ENCODE data around the gene ZNF148. TPM values are rescaled to one million over a fixed set of nuclear protein-coding genes. Genes with fewer than 3 reads are reported as not detected.

Gene ZNF148
- total RNA-seq, 2 experiments from 2014 or later = 30.9 to 34.0 TPM

- H3K4me1 ChIP-seq (ENCODE audit: insufficient read depth, low read length) = no peaks in the 10 kb centered on the region
- DNase-seq (no peak), ATAC-seq (ENCODE audit: poor library complexity) (no peak)
- H3K9me3 Mint-ChIP-seq = no peaks in the 10 kb centered on the region
- H3K4me3 Mint-ChIP-seq = no peak overlapping the region
- peaks cover 6% of the 10 kb centered on the region for H3K4me1 Mint-ChIP-seq (ENCODE audit: low read depth)
- ChIA-PET POLR2A (no interaction called here), CTCF (no interaction called here)
- no peaks in the 10 kb centered on the region for H3K36me3 Mint-ChIP-seq (ENCODE audit: low read depth)
- no peaks in the 10 kb centered on the region for H3K36me3 ChIP-seq (ENCODE audit: insufficient read depth, low read length)
- H3K27me3 ChIP-seq (ENCODE audit: control insufficient read depth in 1 of 2, insufficient read depth in 2 of 2, low read length in 2 of 2) = no peaks in the 10 kb centered on the region
- no peak for TF ChIP-seq CTCF (IDR thresholded peaks at IDR 0.05)
- H3K4me3 ChIP-seq (ENCODE audit: low read length) = no peak overlapping the region
- H3K27ac ChIP-seq (ENCODE audit: low read depth in 1 of 2, low read length in 2 of 2) = no peak overlapping the region
- H3K9me3 ChIP-seq (ENCODE audit: control insufficient read depth in 1 of 2, insufficient read depth in 1 of 2, low read length in 2 of 2) = no peaks in the 10 kb centered on the region
- no peak overlapping the region for H3K27ac Mint-ChIP-seq
- no peaks in the 10 kb centered on the region for H3K27me3 Mint-ChIP-seq
- intact Hi-C loops (cut with DNase I, micrococcal nuclease) = no loop called here
Observed at GRCh38 chr3:125186261-125186787, 188.8 kb downstream of the ZNF148 start.

- Histone ChIP-seq H3K4me1 (ENCODE audit: insufficient read depth, low read length) (no peaks in the 10 kb centered on the region), H3K36me3 (ENCODE audit: insufficient read depth, low read length) (no peaks in the 10 kb centered on the region), H3K9me3 (ENCODE audit: control insufficient read depth in 1 of 2, insufficient read depth in 1 of 2, low read length in 2 of 2) (no peaks in the 10 kb centered on the region), H3K27me3 (ENCODE audit: control insufficient read depth in 1 of 2, insufficient read depth in 2 of 2, low read length in 2 of 2) (no peaks in the 10 kb centered on the region), H3K4me3 (ENCODE audit: low read length) (no peak overlapping the region), H3K27ac (ENCODE audit: low read depth in 1 of 2, low read length in 2 of 2) (no peak overlapping the region)
- no peak for ATAC-seq (ENCODE audit: poor library complexity)
- ChIA-PET CTCF (no interaction called here), POLR2A (no interaction called here)
- Mint-ChIP-seq H3K4me1 (ENCODE audit: low read depth) (peaks cover 6% of the 10 kb centered on the region), H3K36me3 (ENCODE audit: low read depth) (no peaks in the 10 kb centered on the region), H3K27me3 (no peaks in the 10 kb centered on the region), H3K27ac (no peak overlapping the region), H3K9me3 (no peaks in the 10 kb centered on the region), H3K4me3 (no peak overlapping the region)
- no peak for TF ChIP-seq CTCF (IDR thresholded peaks at IDR 0.05)
- intact Hi-C loops (cut with DNase I, micrococcal nuclease) = no loop called here
- DNase-seq = no peak
Observed at GRCh38 chr3:125185805-125186204, 189.3 kb downstream of the ZNF148 start.

- Histone ChIP-seq H3K9me3 (ENCODE audit: control insufficient read depth in 1 of 2, insufficient read depth in 1 of 2, low read length in 2 of 2) (no peaks in the 10 kb centered on the region), H3K4me1 (ENCODE audit: insufficient read depth, low read length) (no peaks in the 10 kb centered on the region), H3K27me3 (ENCODE audit: control insufficient read depth in 1 of 2, insufficient read depth in 2 of 2, low read length in 2 of 2) (no peaks in the 10 kb centered on the region), H3K27ac (ENCODE audit: low read depth in 1 of 2, low read length in 2 of 2) (no peak overlapping the region), H3K36me3 (ENCODE audit: insufficient read depth, low read length) (no peaks in the 10 kb centered on the region), H3K4me3 (ENCODE audit: low read length) (no peak overlapping the region)
- no peak for TF ChIP-seq CTCF (IDR thresholded peaks at IDR 0.05)
- CTCF ChIA-PET = no interaction called here
- Mint-ChIP-seq H3K36me3 (ENCODE audit: low read depth) (no peaks in the 10 kb centered on the region), H3K4me3 (no peak overlapping the region), H3K27me3 (no peaks in the 10 kb centered on the region), H3K27ac (no peak overlapping the region), H3K4me1 (ENCODE audit: low read depth) (no peaks in the 10 kb centered on the region), H3K9me3 (no peaks in the 10 kb centered on the region)
- DNase-seq (no peak), ATAC-seq (ENCODE audit: poor library complexity) (no peak)
- intact Hi-C loops (cut with DNase I, micrococcal nuclease) = no loop called here
- POLR2A ChIA-PET = no interaction called here
Observed at GRCh38 chr3:125179884-125180240, 195.3 kb downstream of the ZNF148 start.

All from CD4-positive, alpha-beta T cell (primary cell).